Activated CD4-positive, CD25-positive, alpha-beta regulatory T cell treated with anti-CD3 and anti-CD28 coated beads, Interleukin-2, amount 50 U/mL, for 16 hours (primary cell): ENCODE measurements around the gene ZNF487.
"Not testable (repeated sequence)": the region's sequence is repeated elsewhere in the genome, so short reads cannot be mapped to it uniquely, and the experiment has no call there.

Source experiments
- DNase-seq: peaks from one replicate; pipeline ENCODE4 v3.0.0-alpha.2; 2020; ENCODE audit warnings: low read depth, low spot score

Gene ZNF487

GRCh38 chr10:43437141-43437870 lies 395 bp downstream of the ZNF487 start:
- DNase-seq = no peak

- no peak for DNase-seq
Observed at GRCh38 chr10:43440463-43441134, 3.7 kb downstream of the ZNF487 start.

GRCh38 chr10:43444323-43444722 lies 7.4 kb downstream of the ZNF487 start:
- no peak for DNase-seq

- no peak for DNase-seq
Observed at GRCh38 chr10:43444897-43445466, 8.1 kb downstream of the ZNF487 start.

- DNase-seq = not testable (repeated sequence)
Observed at GRCh38 chr10:43446219-43447017, 9.5 kb downstream of the ZNF487 start.

GRCh38 chr10:43448742-43449141 lies 11.8 kb downstream of the ZNF487 start:
- DNase-seq = no peak

GRCh38 chr10:43452356-43452914 lies 15.5 kb downstream of the ZNF487 start:
- no peak for DNase-seq

GRCh38 chr10:43453266-43453831 lies 16.4 kb downstream of the ZNF487 start:
- no peak for DNase-seq

GRCh38 chr10:43454025-43454424 lies 17.1 kb downstream of the ZNF487 start:
- not testable (repeated sequence) for DNase-seq

GRCh38 chr10:43456561-43456960 lies 19.6 kb downstream of the ZNF487 start:
- not testable (repeated sequence) for DNase-seq

- no peak for DNase-seq
Observed at GRCh38 chr10:43458227-43458626, 21.3 kb downstream of the ZNF487 start.

- DNase-seq = no peak
Observed at GRCh38 chr10:43461950-43462349, 25.0 kb downstream of the ZNF487 start.

- not testable (repeated sequence) for DNase-seq
Observed at GRCh38 chr10:43465086-43465735, 28.3 kb downstream of the ZNF487 start.

GRCh38 chr10:43465736-43466120 lies 28.8 kb downstream of the ZNF487 start:
- DNase-seq = not testable (repeated sequence)

- DNase-seq = no peak
Observed at GRCh38 chr10:43471146-43471545, 34.2 kb downstream of the ZNF487 start.

- no peak for DNase-seq
Observed at GRCh38 chr10:43471935-43472720, 35.2 kb downstream of the ZNF487 start.

- DNase-seq = no peak
Observed at GRCh38 chr10:43479275-43479674, 42.4 kb downstream of the ZNF487 start.

- no peak for DNase-seq
Observed at GRCh38 chr10:43482319-43483078, 45.6 kb downstream of the ZNF487 start.

GRCh38 chr10:43491855-43492254 lies 54.9 kb downstream of the ZNF487 start:
- no peak for DNase-seq
